NCI-H524 treated with DMSO at 0.1 percent for 48 hours (cell line): ENCODE measurements around the gene NTM.

Experiments used
- DNase-seq: peaks from one replicate; lab custom pipeline; 2025; lab: John Stamatoyannopoulos, UW

Gene NTM

GRCh38 chr11:131917634-131918384 lies 547.4 kb downstream of the NTM start:
- DNase-seq = no peak

- no peak for DNase-seq
Observed at GRCh38 chr11:131918663-131919062, 548.2 kb downstream of the NTM start.

- no peak for DNase-seq
Observed at GRCh38 chr11:131922220-131922619, 551.8 kb downstream of the NTM start.

GRCh38 chr11:131923309-131923708 lies 552.9 kb downstream of the NTM start:
- no peak for DNase-seq

GRCh38 chr11:131924001-131924400 lies 553.6 kb downstream of the NTM start:
- DNase-seq = no peak

- DNase-seq = no peak
Observed at GRCh38 chr11:131924457-131925201, 554.2 kb downstream of the NTM start.

GRCh38 chr11:131925829-131926228 lies 555.4 kb downstream of the NTM start:
- DNase-seq = no peak

- DNase-seq = no peak
Observed at GRCh38 chr11:131928992-131929391, 558.6 kb downstream of the NTM start.

GRCh38 chr11:131932584-131933325 lies 562.3 kb downstream of the NTM start:
- no peak for DNase-seq

GRCh38 chr11:131934006-131934405 lies 563.6 kb downstream of the NTM start:
- DNase-seq = no peak

- DNase-seq = no peak
Observed at GRCh38 chr11:131938351-131938751, 567.9 kb downstream of the NTM start.

- no peak for DNase-seq
Observed at GRCh38 chr11:131940126-131940525, 569.7 kb downstream of the NTM start.

- no peak for DNase-seq
Observed at GRCh38 chr11:131942878-131943277, 572.5 kb downstream of the NTM start.

- DNase-seq = no peak
Observed at GRCh38 chr11:131943295-131943694, 572.9 kb downstream of the NTM start.

GRCh38 chr11:131944736-131945135 lies 574.3 kb downstream of the NTM start:
- no peak for DNase-seq

GRCh38 chr11:131945706-131946105 lies 575.3 kb downstream of the NTM start:
- no peak for DNase-seq

- no peak for DNase-seq
Observed at GRCh38 chr11:131947511-131947910, 577.1 kb downstream of the NTM start.

- DNase-seq = peak; percentile 88
Observed at GRCh38 chr11:131951121-131951520, 580.7 kb downstream of the NTM start.

- no peak for DNase-seq
Observed at GRCh38 chr11:131954146-131954545, 583.7 kb downstream of the NTM start.

- no peak for DNase-seq
Observed at GRCh38 chr11:131955904-131956303, 585.5 kb downstream of the NTM start.

- no peak for DNase-seq
Observed at GRCh38 chr11:131957201-131957600, 586.8 kb downstream of the NTM start.

GRCh38 chr11:131957875-131958274 lies 587.5 kb downstream of the NTM start:
- no peak for DNase-seq

GRCh38 chr11:131962818-131963217 lies 592.4 kb downstream of the NTM start:
- DNase-seq = no peak
